K562 (cell line): ENCODE data around the gene CTDSP1. TPM values are rescaled to one million over a fixed set of nuclear protein-coding genes. Genes with fewer than 3 reads are reported as not detected.
A peak's percentile ranks its signal among the peaks of the same experiment; 100 is the strongest.

Experiments
- ATAC-seq: fragments of 200-7000 bp; cut with Tn5 transposase; 3 replicates; pipeline ENCODE4 v1.9.1; 2020; ENCODE audit warnings: moderate library complexity
- BruUV-seq: library from RNA; stranded (reverse); fragments of 400-500 nt; replicated peaks from 2 replicates; lab custom pipeline; 2021; lab: Mats Ljungman, UMichigan
- CTCF ChIA-PET: fragments of 300-600 bp; formaldehyde crosslinking; extraction: SDS; loops from one replicate; lab custom pipeline; 2021; ENCODE audit warnings: low intra/inter-chr PET ratio; lab: Yijun Ruan, JAX
- POLR2A ChIA-PET: fragments of 300-600, 350-650 bp; sonication (Branson Sonifier 250); formaldehyde crosslinking; extraction: SDS; loops from one replicate; lab custom pipeline; 2021; ENCODE audit warnings: antibody characterized with exemption, inconsistent platforms; lab: Yijun Ruan, JAX
- DNase-seq, 4 experiments: peaks; one replicate each; pipeline versions ENCODE4 v3.0.0 to v3.0.0-alpha.2; 2011 to 2018; ENCODE audit warnings: low spot score in 3 of 4, mixed read lengths in 3 of 4; ENCODE audit errors: extremely low read depth in 1 of 4
- FAIRE-seq: peaks from 2 replicates; lab custom pipeline; 2011; peaks lifted over from hg19 to GRCh38; lab: Jason Lieb, UNC
- H2AFZ ChIP-seq: 2 replicates; pipeline ENCODE4 v1.6.0; 2011; ENCODE audit warnings: low read depth, low read length, control low read depth, inconsistent platforms
- H3K27ac ChIP-seq: fragments of 200-600 bp; 3 replicates; pipeline ENCODE4 v1.8.0; 2011; ENCODE audit warnings: low read depth, mild to moderate bottlenecking, control low read depth, inconsistent platforms, low read length, moderate library complexity, mixed read lengths; ENCODE audit errors: extremely low read depth
- H3K27me3 ChIP-seq, 2 experiments: fragments of 300-600 bp in 1 of 2; 2 replicates in 1 of 2; 3 replicates in 1 of 2; pipeline versions ENCODE4 v1.6.0 to v1.8.0; 2011; ENCODE audit warnings: inconsistent platforms in 2 of 2, low read length in 2 of 2, mild to moderate bottlenecking in 1 of 2, mixed read lengths in 1 of 2, moderate library complexity in 1 of 2; ENCODE audit not compliant: control insufficient read depth in 2 of 2, insufficient read depth in 2 of 2
- H3K36me3 ChIP-seq: fragments of 300-600 bp; 3 replicates; pipeline ENCODE4 v1.8.0; 2011; ENCODE audit warnings: mild to moderate bottlenecking, low read length, inconsistent platforms; ENCODE audit not compliant: control insufficient read depth, insufficient read depth
- H3K4me1 ChIP-seq, 2 experiments: fragments of 200-600 bp in 1 of 2; replicated peaks in 1 of 2; 2 replicates in 1 of 2; 3 replicates in 1 of 2; pipeline versions ENCODE4 v1.5.1 to v1.8.0; 2011; ENCODE audit warnings: inconsistent platforms in 2 of 2, low read length in 2 of 2, mild to moderate bottlenecking in 1 of 2, mixed read lengths in 1 of 2, moderate library complexity in 1 of 2; ENCODE audit not compliant: control insufficient read depth in 2 of 2, insufficient read depth in 2 of 2
- H3K4me2 ChIP-seq: 2 replicates; pipeline ENCODE4 v1.6.1; 2011; ENCODE audit warnings: low read length, control low read depth, inconsistent platforms, mixed read lengths; ENCODE audit not compliant: insufficient read depth
- H3K4me3 ChIP-seq: fragments of 200-600 bp; sonication (generic), shearing (Covaris generic); 2 replicates; pipeline ENCODE4 v1.5.1; 2016; ENCODE audit warnings: control low read depth, inconsistent platforms
- H3K79me2 ChIP-seq: fragments of 200-600 bp; 3 replicates; pipeline ENCODE4 v1.8.0; 2011; ENCODE audit warnings: low read length, inconsistent platforms; ENCODE audit not compliant: control insufficient read depth, insufficient read depth
- H3K9ac ChIP-seq, 2 experiments: 2 replicates each; pipeline versions ENCODE4 v1.6.0 to v1.6.1; 2011; ENCODE audit warnings: low read depth in 2 of 2, low read length in 2 of 2, control low read depth in 1 of 2, inconsistent platforms in 1 of 2, mild to moderate bottlenecking in 1 of 2, mixed read lengths in 1 of 2; ENCODE audit not compliant: insufficient read depth in 1 of 2
- H3K9me1 ChIP-seq: one replicate; pipeline ENCODE4 v1.6.0; 2011; ENCODE audit warnings: inconsistent platforms, mild to moderate bottlenecking, low read length, moderate library complexity; ENCODE audit not compliant: control insufficient read depth, insufficient read depth
- H3K9me3 ChIP-seq: replicated peaks from 2 replicates; pipeline ENCODE4 v1.5.1; 2011; ENCODE audit warnings: low read depth, low read length, inconsistent platforms; ENCODE audit not compliant: control insufficient read depth, insufficient read depth
- H4K20me1 ChIP-seq: replicated peaks from 2 replicates; pipeline ENCODE4 v1.6.1; 2011; ENCODE audit warnings: low read length, inconsistent platforms, mixed read lengths; ENCODE audit not compliant: control insufficient read depth, insufficient read depth
- CBFA2T2 ChIP-seq: fragments of 450-650 bp; conservative IDR thresholded peaks from 2 replicates; pipeline ENCODE4 v1.6.1; 2017; ENCODE audit warnings: mild to moderate bottlenecking
- CHD1 ChIP-seq: fragments of 200-600 bp; sonication (generic); IDR thresholded peaks from one replicate; pipeline ENCODE4 v1.6.1; 2012; ENCODE audit warnings: mild to moderate bottlenecking, moderate library complexity, low read length, inconsistent platforms
- CTBP1 ChIP-seq: fragments of 450-650 bp; IDR thresholded peaks from 2 replicates; pipeline ENCODE4 v1.6.1; 2016; ENCODE audit warnings: borderline replicate concordance
- MBD1 ChIP-seq: fragments of 250-450 bp; sonication (Bioruptor Pico); IDR thresholded peaks from 2 replicates; pipeline ENCODE4 v1.8.0; 2022; ENCODE audit warnings: inconsistent platforms
- PKNOX1 ChIP-seq: fragments of 450-650 bp; IDR thresholded peaks from 2 replicates; pipeline ENCODE4 v1.6.1; 2016
- RNF219 ChIP-seq: fragments of 250-450 bp; sonication (Bioruptor Pico); IDR thresholded peaks from 2 replicates; pipeline ENCODE4 v1.5.0; 2022; ENCODE audit warnings: mild to moderate bottlenecking
- TSC22D4 ChIP-seq: fragments of 450-650 bp; IDR thresholded peaks from 2 replicates; pipeline ENCODE4 v1.6.1; 2016; ENCODE audit warnings: missing genetic modification characterization, missing biosample characterization, control low read depth
- ZNF395 ChIP-seq: fragments of 200-800 bp; sonication (Bioruptor generic); IDR thresholded peaks from 2 replicates; pipeline ENCODE4 v1.6.1; 2017; ENCODE audit warnings: missing genetic modification characterization, missing compliant biosample characterization
- ZNF436 ChIP-seq: fragments of 250-450, 450-650 bp; sonication (Bioruptor Pico); formaldehyde crosslinking; IDR thresholded peaks from 2 replicates; pipeline ENCODE4 v1.7.0; 2020; ENCODE audit warnings: mild to moderate bottlenecking
- WGBS: fragments of 100-300 bp; shearing (Covaris generic); methylation state at CpG from one replicate; pipeline ENCODE4 v1.1.6; 2016; ENCODE audit warnings: low coverage, mixed read lengths; ENCODE audit not compliant: insufficient coverage; ENCODE audit errors: missing lambda C conversion rate; 5-methylcytosine and 5-hydroxymethylcytosine counted together
- in situ Hi-C: fragments of 300-500 bp; cut with MboI; formaldehyde crosslinking; loops from 4 replicates; pipeline ENCODE4 v1.15.0; 2018; ENCODE audit warnings: inconsistent platforms, mixed read lengths
- intact Hi-C: fragments of 100-400 bp; cut with micrococcal nuclease; formaldehyde crosslinking; loops from 2 replicates; pipeline ENCODE4 v1.14.2; 2022
- polyA plus RNA-seq, 8 experiments: library from polyadenylated mRNA; depleted of rRNA in 4 of 8; stranded (reverse) in 5 of 8; unstranded in 3 of 8; fragments of >200 nt; fragmentation: Nextera tagmentation in 2 of 8; fragmentation: Illumina TruSeq in 1 of 8; extraction: Ambion mirVana in 2 of 8; extraction: Trizol in 1 of 8; gene quantifications; 2 replicates each; pipeline versions ENCODE4 v1.2.1 to v1.2.3, GENCODE V29; 2011 to 2014; ENCODE audit warnings: inconsistent platforms in 1 of 8, missing spikeins in 1 of 8
- total RNA-seq, 7 experiments: library from RNA; depleted of rRNA in 6 of 7; stranded (reverse); fragments of >200 nt in 6 of 7; fragmentation: Illumina TruSeq in 2 of 7; extraction: Trizol in 2 of 7; gene quantifications; 2 replicates each; pipeline versions ENCODE4 v1.2.1 to v1.2.3, GENCODE V29; 2011 to 2021; ENCODE audit warnings: low replicate concordance in 1 of 7

Gene CTDSP1
- total and polyA plus RNA-seq, 9 of the 15 experiments (the other 6 are each of a cell fraction or from before 2014, with no cell fraction given), result 2.4 to 74.8 (median 45.8) TPM

- TF ChIP-seq RNF219 (CRISPR knock-in tag), result no peak
- TF ChIP-seq TSC22D4 (tag), result no peak
- no peak for TF ChIP-seq ZNF436 (CRISPR knock-in tag)
- no peak for TF ChIP-seq MBD1 (CRISPR knock-in tag)
Measured at GRCh38 chr2:218375212-218375611, 24.5 kb upstream of the CTDSP1 start (continued).

GRCh38 chr2:218378053-218378452 lies 21.6 kb upstream of the CTDSP1 start:
- ATAC-seq (peak; percentile 40; the same call in 2 of the 3 replicates), FAIRE-seq (no peak), DNase-seq (no peak)
- H3K4me3 ChIP-seq, result no peak overlapping the region
- no peaks in the 10 kb centered on the region for H3K36me3 ChIP-seq
- POLR2A ChIA-PET, result no interaction called here
- intact Hi-C loops (no loop called here), in situ Hi-C loops (no loop called here)
- no peak overlapping the region for H2AFZ ChIP-seq
- TF ChIP-seq CTBP1 (peak; percentile 23; the same call in 1 of the 2 replicates), CHD1 (no peak), PKNOX1 (peak; percentile 58), ZNF395 (CRISPR knock-in tag) (no peak), CBFA2T2 (no peak)
- CTCF ChIA-PET, result no interaction called here
- H3K4me1 ChIP-seq, result peaks cover 0 to 2% of the 10 kb centered on the region in 2 experiments; a peak in 1 of 5 replicates
- H4K20me1 ChIP-seq, result no peaks in the 10 kb centered on the region
- no TSS peak for BruUV-seq
- 33% methylated on average over 4 of the region's 5 CpGs for WGBS
- no peak overlapping the region for H3K27ac ChIP-seq
- H3K27me3 ChIP-seq, result no peaks in the 10 kb centered on the region
- H3K4me2 ChIP-seq, result no peak overlapping the region
- H3K79me2 ChIP-seq, result no peaks in the 10 kb centered on the region
- H3K9me3 ChIP-seq, result no peaks in the 10 kb centered on the region
- H3K9ac ChIP-seq, result no peak overlapping the region
- H3K9me1 ChIP-seq, result no peaks in the 10 kb centered on the region
